GM20000 (cell line): Measurements from ENCODE around the gene RFX2.

Experiments used
- DNase-seq: peaks from one replicate; pipeline ENCODE4 v3.0.0; 2012; ENCODE audit warnings: low spot score
- TF ChIP-seq, protein P1 (sequence below): IDR thresholded peaks from 2 replicates; pipeline ENCODE4 v1.5.1; 2012; ENCODE audit warnings: mild to moderate bottlenecking, control low read depth; ENCODE audit errors: extremely low read depth, missing control alignments

The RFX2 gene

DNA sequence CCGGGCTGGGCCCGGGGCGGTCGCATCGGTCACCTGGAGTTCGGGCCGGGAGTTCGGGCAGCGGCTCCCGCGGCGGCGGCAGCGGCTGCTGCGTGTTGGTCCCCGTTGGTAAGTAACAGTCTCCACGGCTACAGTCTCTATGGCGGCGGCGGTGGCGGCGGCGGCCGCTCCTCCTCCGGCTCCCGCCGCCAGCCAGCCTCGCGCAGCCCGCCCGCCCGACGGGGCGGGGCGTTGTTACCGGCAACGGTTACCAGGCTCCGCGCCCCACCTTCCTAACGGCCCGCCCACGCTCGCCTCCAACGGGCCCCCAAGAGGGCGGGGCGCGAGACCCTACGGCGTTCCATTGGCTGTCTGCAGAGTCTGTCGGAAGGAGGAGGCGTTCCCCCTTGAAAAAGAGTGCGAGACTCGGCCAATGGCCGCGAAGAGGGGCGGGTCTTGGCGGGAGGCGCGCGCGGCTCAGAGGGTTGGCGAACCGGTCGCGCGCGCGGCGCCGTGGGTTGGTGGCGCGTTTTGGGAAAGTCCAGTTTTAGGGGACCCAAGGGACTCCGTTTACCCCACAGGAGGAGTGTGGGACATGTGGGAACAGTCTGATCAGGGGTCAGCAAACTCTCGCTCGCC, at the start of gene RFX2:
Gene RFX2 (minus strand): TSS at position 141 of the 618 bp plus-strand sequence. CDS start 63,004 bp downstream, outside the sequence.
- TF ChIP-seq, protein P1, sequence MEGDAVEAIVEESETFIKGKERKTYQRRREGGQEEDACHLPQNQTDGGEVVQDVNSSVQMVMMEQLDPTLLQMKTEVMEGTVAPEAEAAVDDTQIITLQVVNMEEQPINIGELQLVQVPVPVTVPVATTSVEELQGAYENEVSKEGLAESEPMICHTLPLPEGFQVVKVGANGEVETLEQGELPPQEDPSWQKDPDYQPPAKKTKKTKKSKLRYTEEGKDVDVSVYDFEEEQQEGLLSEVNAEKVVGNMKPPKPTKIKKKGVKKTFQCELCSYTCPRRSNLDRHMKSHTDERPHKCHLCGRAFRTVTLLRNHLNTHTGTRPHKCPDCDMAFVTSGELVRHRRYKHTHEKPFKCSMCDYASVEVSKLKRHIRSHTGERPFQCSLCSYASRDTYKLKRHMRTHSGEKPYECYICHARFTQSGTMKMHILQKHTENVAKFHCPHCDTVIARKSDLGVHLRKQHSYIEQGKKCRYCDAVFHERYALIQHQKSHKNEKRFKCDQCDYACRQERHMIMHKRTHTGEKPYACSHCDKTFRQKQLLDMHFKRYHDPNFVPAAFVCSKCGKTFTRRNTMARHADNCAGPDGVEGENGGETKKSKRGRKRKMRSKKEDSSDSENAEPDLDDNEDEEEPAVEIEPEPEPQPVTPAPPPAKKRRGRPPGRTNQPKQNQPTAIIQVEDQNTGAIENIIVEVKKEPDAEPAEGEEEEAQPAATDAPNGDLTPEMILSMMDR, result no peak
- peak; percentile 99 for DNase-seq

DNA sequence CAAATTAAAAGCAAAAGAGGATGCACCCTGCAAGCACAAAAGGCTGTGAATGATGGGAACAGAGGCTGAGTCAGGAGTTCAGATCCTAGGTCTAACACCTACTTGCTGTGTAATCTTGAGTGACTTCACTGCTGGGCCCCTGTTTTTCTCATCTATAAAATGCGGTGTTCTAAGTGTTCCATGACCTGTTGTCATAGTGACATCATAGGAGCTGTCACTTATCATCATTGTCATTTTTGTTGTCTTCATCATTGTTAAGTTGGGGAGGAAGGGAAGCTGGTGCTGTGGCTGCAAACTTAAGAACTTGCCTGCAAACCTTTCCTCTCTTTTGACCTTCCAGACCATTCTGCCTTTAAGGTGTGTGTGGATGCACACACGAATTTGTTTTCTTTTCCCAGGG, 45.7 kb upstream of the RFX2 start:
- no peak for DNase-seq
- TF ChIP-seq, protein P1, result no peak

DNA sequence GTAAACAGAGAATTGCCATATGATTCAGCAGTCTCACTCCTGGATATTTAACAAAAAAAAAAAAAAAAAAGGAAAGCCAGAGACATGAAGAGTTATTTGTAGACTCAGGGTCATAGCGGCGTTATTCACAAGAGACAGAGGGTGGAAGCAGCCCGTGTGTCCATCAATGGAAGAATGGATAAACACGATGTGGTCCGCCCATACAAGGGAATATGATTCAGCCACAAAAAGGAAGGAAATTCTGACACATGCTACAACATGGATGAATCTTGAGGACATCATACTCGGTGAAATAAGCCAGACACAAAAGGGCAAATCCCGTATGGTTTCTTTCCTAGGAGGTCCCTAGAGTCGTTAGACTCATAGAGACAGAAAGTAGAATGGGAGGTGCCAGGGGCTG, 40.0 kb upstream of the RFX2 start:
- TF ChIP-seq, protein P1, result no peak

DNA sequence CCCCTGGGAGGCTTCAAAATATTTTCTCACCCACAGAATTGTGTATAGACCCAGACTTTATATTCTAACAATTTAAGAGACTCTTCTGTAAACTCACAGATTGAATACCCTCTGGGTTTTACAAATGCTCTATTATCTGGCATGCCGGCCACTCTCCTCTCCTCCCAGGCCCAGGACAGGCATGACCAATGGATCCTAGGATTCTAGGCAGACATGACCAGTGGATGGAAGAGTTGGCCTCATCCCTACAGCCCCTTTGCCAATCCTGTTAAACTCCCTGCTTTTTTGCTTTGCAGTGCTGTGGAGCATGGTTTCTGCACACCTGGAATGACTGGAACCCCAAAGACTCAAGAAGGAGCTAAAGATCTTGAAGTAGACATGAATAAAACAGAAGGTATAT, 30.9 kb upstream of the RFX2 start:
- TF ChIP-seq, protein P1, result no peak
- DNase-seq, result no peak

More for the DNA sequence above, 40.0 kb upstream of the RFX2 start:
- DNase-seq, result no peak

DNA sequence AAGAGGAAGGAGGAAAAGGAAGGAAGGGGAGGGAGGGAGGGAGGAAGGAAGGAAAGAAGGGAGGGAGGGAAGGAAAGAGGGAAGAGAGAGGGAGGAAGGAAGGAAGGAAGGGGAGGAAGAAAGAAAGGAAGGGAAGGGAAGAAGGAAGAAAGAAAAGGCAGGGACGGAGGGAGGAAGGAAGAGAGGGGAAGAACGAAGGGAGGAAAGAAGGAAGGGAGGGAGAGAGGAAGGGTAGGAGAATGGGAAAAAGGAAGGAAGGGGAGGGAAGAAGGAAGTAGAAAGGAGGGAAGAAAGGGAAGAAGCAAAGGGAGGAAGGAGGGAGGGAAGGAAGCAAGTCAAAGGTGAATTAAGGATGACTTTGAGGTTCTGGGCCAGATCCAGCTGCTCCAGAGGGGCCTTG, 28.2 kb upstream of the RFX2 start:
- DNase-seq, result no peak
- TF ChIP-seq, protein P1, result no peak

DNA sequence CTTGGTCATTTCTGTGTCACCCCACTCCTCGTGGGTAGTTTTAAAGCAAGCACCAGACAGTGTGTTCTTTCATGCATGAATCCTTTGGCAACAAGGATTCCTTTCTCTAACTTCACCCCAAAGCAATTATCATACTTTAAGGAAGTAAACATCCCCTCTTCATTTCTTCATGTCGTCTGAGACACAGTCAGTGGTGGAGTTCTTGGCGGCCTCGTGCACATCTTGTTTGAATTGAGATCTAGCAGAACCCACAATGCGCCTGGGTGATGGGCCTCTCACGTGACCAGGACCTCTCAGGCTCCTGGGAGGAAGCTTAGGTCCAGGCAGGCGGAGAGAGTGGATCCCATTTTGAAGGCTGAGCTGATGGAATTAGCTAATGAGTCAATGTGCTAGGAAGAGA, 27.8 kb upstream of the RFX2 start:
- no peak for DNase-seq
- TF ChIP-seq, protein P1, result no peak

DNA sequence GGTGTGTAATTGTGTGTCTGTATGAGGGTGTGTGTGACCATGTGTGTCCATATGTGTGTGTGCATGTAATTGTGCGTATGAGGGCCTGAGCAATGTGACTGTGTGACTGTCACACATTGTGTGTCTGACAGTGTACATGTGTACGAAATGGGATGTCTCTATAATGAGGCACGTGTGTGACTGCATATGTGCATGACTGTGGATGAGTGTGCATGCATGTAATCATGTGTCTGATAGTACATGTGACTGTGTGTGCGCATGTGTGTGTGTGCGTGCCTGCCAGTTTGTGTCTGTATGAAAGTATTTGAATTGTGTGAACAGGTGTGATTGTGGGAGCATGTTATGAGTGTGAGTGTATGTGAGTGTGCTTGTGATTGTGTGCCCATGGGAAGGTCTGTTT, 22.9 kb upstream of the RFX2 start:
- no peak for DNase-seq
- TF ChIP-seq, protein P1, result no peak
